ENCODE measurements around the gene GNAO1. TPM values are rescaled to one million over a fixed set of nuclear protein-coding genes. Genes with fewer than 3 reads are reported as not detected.

The GNAO1 gene
- total and polyA plus RNA-seq, 2 donors (not counting 1 experiment from before 2014, with no cell fraction given): 0.13 to 5.1 TPM

DNA sequence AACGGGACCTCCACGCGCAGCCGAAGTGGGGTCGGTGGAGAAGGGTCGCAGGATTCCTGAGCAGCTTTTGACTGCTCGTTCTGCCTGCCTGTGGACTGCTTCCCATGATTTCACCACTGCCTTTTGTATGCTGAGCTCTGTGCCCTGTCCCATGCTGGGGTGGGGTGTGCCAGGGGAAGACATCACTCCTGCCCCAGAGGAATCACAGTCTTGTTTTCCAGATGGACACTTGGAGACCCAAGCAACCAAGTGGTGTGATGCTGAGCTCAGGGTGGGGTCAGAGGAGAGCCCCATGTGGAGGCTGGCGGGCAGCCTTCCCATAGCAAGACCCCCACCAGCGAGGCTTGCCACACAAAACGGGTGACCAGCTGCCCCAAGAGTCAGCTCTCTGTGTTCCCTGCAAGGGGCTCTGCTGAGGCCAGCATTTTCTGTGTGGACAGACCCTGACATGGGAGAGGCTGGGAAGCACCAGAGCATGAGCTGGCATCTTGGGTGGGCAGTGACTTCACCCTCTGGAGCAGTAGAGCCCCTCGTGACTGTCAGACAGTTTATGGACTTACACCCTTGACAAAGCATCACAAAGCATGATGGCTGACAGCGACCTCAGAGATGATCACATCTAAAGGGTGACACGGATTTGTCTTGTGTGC lies 111.9 kb downstream of the GNAO1 start:
- Mint-ChIP-seq H3K9me3 (ENCODE audit: insufficient read depth) (no peaks in the 10 kb centered on the region), H3K4me1 (peaks cover 3% of the 10 kb centered on the region), H3K4me3 (no peak overlapping the region), H3K27me3 (peaks cover 15% of the 10 kb centered on the region), H3K27ac (no peak overlapping the region)
- intact Hi-C loops (cut with micrococcal nuclease): no loop called here
- H3K4me1 ChIP-seq (ENCODE audit: control insufficient read depth in 2 of 2, insufficient read depth in 2 of 2, low read length in 2 of 2): no peaks in the 10 kb centered on the region
- no peaks in the 10 kb centered on the region for H4K20me1 ChIP-seq (ENCODE audit: control insufficient read depth, insufficient read depth, low read length, poor library complexity, severe bottlenecking)
- H2AFZ ChIP-seq (ENCODE audit: insufficient read depth, low read depth, low read length, poor library complexity, severe bottlenecking): no peak overlapping the region
- ChIA-PET POLR2A (no interaction called here), CTCF (interaction anchor here (1.4 kb wide), 1 partner anchor 16 kb away, joined by 7 read pairs; no protein-coding TSS in a partner anchor)
- TF ChIP-seq, protein P1, sequence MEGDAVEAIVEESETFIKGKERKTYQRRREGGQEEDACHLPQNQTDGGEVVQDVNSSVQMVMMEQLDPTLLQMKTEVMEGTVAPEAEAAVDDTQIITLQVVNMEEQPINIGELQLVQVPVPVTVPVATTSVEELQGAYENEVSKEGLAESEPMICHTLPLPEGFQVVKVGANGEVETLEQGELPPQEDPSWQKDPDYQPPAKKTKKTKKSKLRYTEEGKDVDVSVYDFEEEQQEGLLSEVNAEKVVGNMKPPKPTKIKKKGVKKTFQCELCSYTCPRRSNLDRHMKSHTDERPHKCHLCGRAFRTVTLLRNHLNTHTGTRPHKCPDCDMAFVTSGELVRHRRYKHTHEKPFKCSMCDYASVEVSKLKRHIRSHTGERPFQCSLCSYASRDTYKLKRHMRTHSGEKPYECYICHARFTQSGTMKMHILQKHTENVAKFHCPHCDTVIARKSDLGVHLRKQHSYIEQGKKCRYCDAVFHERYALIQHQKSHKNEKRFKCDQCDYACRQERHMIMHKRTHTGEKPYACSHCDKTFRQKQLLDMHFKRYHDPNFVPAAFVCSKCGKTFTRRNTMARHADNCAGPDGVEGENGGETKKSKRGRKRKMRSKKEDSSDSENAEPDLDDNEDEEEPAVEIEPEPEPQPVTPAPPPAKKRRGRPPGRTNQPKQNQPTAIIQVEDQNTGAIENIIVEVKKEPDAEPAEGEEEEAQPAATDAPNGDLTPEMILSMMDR (IDR thresholded peaks at IDR 0.05): no peak
- no peak for TF ChIP-seq EZH2 (IDR thresholded peaks at IDR 0.05; ENCODE audit: borderline replicate concordance, insufficient read depth, low read depth, low read length, poor library complexity, severe bottlenecking)
- WGBS (ENCODE audit: insufficient coverage): 96% methylated on average over 12 of the region's 13 CpGs
- DNase-seq (no peak), ATAC-seq (ENCODE audit: low read depth) (no peak)
- H3K27me3 ChIP-seq (replicated peaks in 1 of 4; ENCODE audit: control extremely low read depth in 1 of 4, control insufficient read depth in 3 of 4, insufficient read depth in 4 of 4, low read length in 3 of 4): peaks cover 0 to 8% (median 0%) of the 10 kb centered on the region in 4 experiments
- no peaks in the 10 kb centered on the region for H3K36me3 ChIP-seq (replicated peaks in 1 of 2; ENCODE audit: control extremely low read depth in 1 of 2, control insufficient read depth in 1 of 2, extremely low read depth in 1 of 2, insufficient read depth in 2 of 2, low read length in 1 of 2)
- no peaks in the 10 kb centered on the region for H3K9me3 ChIP-seq (ENCODE audit: control extremely low read depth in 1 of 3, control insufficient read depth in 2 of 3, insufficient read depth in 1 of 3, low read length in 2 of 3)
- H3K4me2 ChIP-seq (replicated peaks; ENCODE audit: low read depth, low read length, poor library complexity, severe bottlenecking): no peak overlapping the region
- H3K4me3 ChIP-seq (ENCODE audit: control extremely low read depth in 1 of 5, extremely low read depth in 1 of 5, insufficient read depth in 1 of 5, low read depth in 2 of 5, low read length in 4 of 5): no peak overlapping the region
- no peak overlapping the region for H3K27ac ChIP-seq (ENCODE audit: low read length in 2 of 2)
- no peaks in the 10 kb centered on the region for H3K79me2 ChIP-seq (ENCODE audit: control insufficient read depth, insufficient read depth, low read length)
- no peak overlapping the region for H3K9ac ChIP-seq (ENCODE audit: low read length)

DNA sequence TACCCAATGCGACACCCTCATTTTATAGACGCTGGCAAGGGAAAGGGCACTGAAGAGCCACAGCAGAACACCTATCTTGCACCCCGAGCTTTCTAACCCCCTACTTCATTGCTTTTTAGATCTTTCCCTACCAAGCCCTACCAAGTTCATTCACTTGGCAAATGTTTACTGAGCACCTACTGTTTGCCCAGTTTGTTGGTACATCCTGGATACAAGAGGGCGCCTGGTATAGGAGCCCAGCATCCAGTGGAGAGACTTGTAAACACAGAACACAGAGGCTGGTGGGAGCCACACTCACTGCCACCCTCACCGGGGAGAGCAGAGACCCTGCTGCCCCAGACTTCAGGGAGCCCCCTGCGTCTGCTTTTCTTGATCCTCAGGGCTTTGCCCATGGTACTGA lies 112.6 kb downstream of the GNAO1 start:
- peaks cover 3% of the 10 kb centered on the region for H3K4me1 Mint-ChIP-seq
- TF ChIP-seq, protein P1 (IDR thresholded peaks at IDR 0.05): no peak
- no peak for TF ChIP-seq EZH2 (IDR thresholded peaks at IDR 0.05; ENCODE audit: borderline replicate concordance, insufficient read depth, low read depth, low read length, poor library complexity, severe bottlenecking)
- no peak overlapping the region for H3K4me2 ChIP-seq (replicated peaks; ENCODE audit: low read depth, low read length, poor library complexity, severe bottlenecking)
- no peaks in the 10 kb centered on the region for H4K20me1 ChIP-seq (ENCODE audit: control insufficient read depth, insufficient read depth, low read length, poor library complexity, severe bottlenecking)
- 95% methylated on average over 6 of the region's 6 CpGs for WGBS (ENCODE audit: insufficient coverage)
- H3K27ac ChIP-seq (ENCODE audit: low read length in 2 of 2): no peak overlapping the region
- peaks cover 0 to 8% (median 0%) of the 10 kb centered on the region in 4 experiments for H3K27me3 ChIP-seq (replicated peaks in 1 of 4; ENCODE audit: control extremely low read depth in 1 of 4, control insufficient read depth in 3 of 4, insufficient read depth in 4 of 4, low read length in 3 of 4)
- ATAC-seq (ENCODE audit: low read depth) (no peak), DNase-seq (no peak)
- CTCF ChIA-PET: interaction anchor here (1.4 kb wide), 1 partner anchor 15 kb away, joined by 7 read pairs; no protein-coding TSS in a partner anchor
- no peaks in the 10 kb centered on the region for H3K4me1 ChIP-seq (ENCODE audit: control insufficient read depth in 2 of 2, insufficient read depth in 2 of 2, low read length in 2 of 2)
- H3K79me2 ChIP-seq (ENCODE audit: control insufficient read depth, insufficient read depth, low read length): no peaks in the 10 kb centered on the region
- H3K27ac Mint-ChIP-seq: no peak overlapping the region
- peaks cover 17% of the 10 kb centered on the region for H3K27me3 Mint-ChIP-seq
- intact Hi-C loops (cut with micrococcal nuclease): no loop called here
- POLR2A ChIA-PET: no interaction called here
- no peak overlapping the region for H3K9ac ChIP-seq (ENCODE audit: low read length)
- no peak overlapping the region for H3K4me3 ChIP-seq (ENCODE audit: control extremely low read depth in 1 of 5, extremely low read depth in 1 of 5, insufficient read depth in 1 of 5, low read depth in 2 of 5, low read length in 4 of 5)
- no peak overlapping the region for H3K4me3 Mint-ChIP-seq
- H2AFZ ChIP-seq (ENCODE audit: insufficient read depth, low read depth, low read length, poor library complexity, severe bottlenecking): no peak overlapping the region
- no peaks in the 10 kb centered on the region for H3K9me3 Mint-ChIP-seq (ENCODE audit: insufficient read depth)
- H3K9me3 ChIP-seq (ENCODE audit: control extremely low read depth in 1 of 3, control insufficient read depth in 2 of 3, insufficient read depth in 1 of 3, low read length in 2 of 3): no peaks in the 10 kb centered on the region
- H3K36me3 ChIP-seq (replicated peaks in 1 of 2; ENCODE audit: control extremely low read depth in 1 of 2, control insufficient read depth in 1 of 2, extremely low read depth in 1 of 2, insufficient read depth in 2 of 2, low read length in 1 of 2): no peaks in the 10 kb centered on the region

All from B cell (primary cell).